ENCODE results near the gene RPS6KA5.

RPS6KA5 gene

GRCh38 chr14:91055016-91055415, 5.4 kb downstream of the RPS6KA5 start:
- Mint-ChIP-seq H3K4me1 (peaks cover 14% of the 10 kb centered on the region), H3K27me3 (ENCODE audit: low read depth, poor library complexity) (peaks cover 26% of the 10 kb centered on the region), H3K27ac (no peak overlapping the region), H3K4me3 (no peak overlapping the region), H3K36me3 (ENCODE audit: low read depth) (no peaks in the 10 kb centered on the region), H3K9me3 (no peaks in the 10 kb centered on the region)
- TF ChIP-seq CTCF (IDR thresholded peaks at IDR 0.05) = no peak
- DNase-seq = no peak

- H3K27ac Mint-ChIP-seq = peak overlapping the region; percentile 64
- H3K36me3 Mint-ChIP-seq (ENCODE audit: low read depth) = no peaks in the 10 kb centered on the region
- no peak overlapping the region for H3K4me3 Mint-ChIP-seq
- TF ChIP-seq CTCF (IDR thresholded peaks at IDR 0.05) = no peak
- H3K4me1 Mint-ChIP-seq = peaks cover 17% of the 10 kb centered on the region
- peaks cover 4% of the 10 kb centered on the region for H3K27me3 Mint-ChIP-seq (ENCODE audit: low read depth, poor library complexity)
- H3K9me3 Mint-ChIP-seq = no peaks in the 10 kb centered on the region
- DNase-seq = no peak
Measured at GRCh38 chr14:91048676-91049075, 11.8 kb downstream of the RPS6KA5 start.

- no peak for DNase-seq
- Mint-ChIP-seq H3K27me3 (ENCODE audit: low read depth, poor library complexity) (peaks cover 4% of the 10 kb centered on the region), H3K27ac (no peak overlapping the region), H3K4me3 (no peak overlapping the region), H3K9me3 (no peaks in the 10 kb centered on the region), H3K36me3 (ENCODE audit: low read depth) (no peaks in the 10 kb centered on the region), H3K4me1 (peaks cover 17% of the 10 kb centered on the region)
- TF ChIP-seq CTCF (IDR thresholded peaks at IDR 0.05) = no peak
Measured at GRCh38 chr14:91048265-91048664, 12.2 kb downstream of the RPS6KA5 start.

GRCh38 chr14:91047174-91047753, 13.2 kb downstream of the RPS6KA5 start:
- H3K9me3 Mint-ChIP-seq = no peaks in the 10 kb centered on the region
- no peak for TF ChIP-seq CTCF (IDR thresholded peaks at IDR 0.05)
- no peaks in the 10 kb centered on the region for H3K36me3 Mint-ChIP-seq (ENCODE audit: low read depth)
- no peak for DNase-seq
- peaks cover 17% of the 10 kb centered on the region for H3K4me1 Mint-ChIP-seq
- no peak overlapping the region for H3K4me3 Mint-ChIP-seq
- no peak overlapping the region for H3K27ac Mint-ChIP-seq
- H3K27me3 Mint-ChIP-seq (ENCODE audit: low read depth, poor library complexity) = peaks cover 4% of the 10 kb centered on the region

- Mint-ChIP-seq H3K27ac (no peak overlapping the region), H3K36me3 (ENCODE audit: low read depth) (no peaks in the 10 kb centered on the region), H3K4me1 (peaks cover 17% of the 10 kb centered on the region), H3K27me3 (ENCODE audit: low read depth, poor library complexity) (peaks cover 4% of the 10 kb centered on the region), H3K4me3 (no peak overlapping the region), H3K9me3 (no peaks in the 10 kb centered on the region)
- TF ChIP-seq CTCF (IDR thresholded peaks at IDR 0.05) = no peak
- DNase-seq = no peak
Measured at GRCh38 chr14:91046488-91047072, 13.9 kb downstream of the RPS6KA5 start.

GRCh38 chr14:91041450-91041849, 19.0 kb downstream of the RPS6KA5 start:
- no peak for TF ChIP-seq CTCF (IDR thresholded peaks at IDR 0.05)
- no peaks in the 10 kb centered on the region for H3K27me3 Mint-ChIP-seq (ENCODE audit: low read depth, poor library complexity)
- peaks cover 8% of the 10 kb centered on the region for H3K4me1 Mint-ChIP-seq
- DNase-seq = no peak
- no peak overlapping the region for H3K4me3 Mint-ChIP-seq
- no peak overlapping the region for H3K27ac Mint-ChIP-seq
- no peaks in the 10 kb centered on the region for H3K9me3 Mint-ChIP-seq
- H3K36me3 Mint-ChIP-seq (ENCODE audit: low read depth) = no peaks in the 10 kb centered on the region

All from nephron progenitor cell (in vitro differentiated cells).